HepG2 (cell line): ENCODE data around the gene ASGR1. TPM values are rescaled to one million over a fixed set of nuclear protein-coding genes. Genes with fewer than 3 reads are reported as not detected.
A peak's percentile ranks its signal among the peaks of the same experiment; 100 is the strongest.

ENCODE experiments used
- AHDC1 ChIP-seq: sonication (generic); formaldehyde crosslinking; IDR thresholded peaks from 2 replicates; pipeline ENCODE4 v1.5.1; 2020; ENCODE audit warnings: mild to moderate bottlenecking, missing genetic modification reagents, borderline replicate concordance
- AHR ChIP-seq: IDR thresholded peaks from 2 replicates; pipeline ENCODE4 v1.6.1; 2018; ENCODE audit warnings: missing genetic modification reagents, missing compliant biosample characterization
- DPF2 ChIP-seq: sonication (generic); formaldehyde crosslinking; IDR thresholded peaks from 2 replicates; pipeline ENCODE4 v1.4.0; 2020; ENCODE audit warnings: mild to moderate bottlenecking, low read depth, missing genetic modification reagents, borderline replicate concordance
- GRHL1 ChIP-seq: sonication (generic); formaldehyde crosslinking; conservative IDR thresholded peaks from 2 replicates; pipeline ENCODE4 v1.8.0; 2022; ENCODE audit warnings: missing genetic modification reagents
- HOMEZ ChIP-seq: IDR thresholded peaks from 2 replicates; pipeline ENCODE4 v1.6.1; 2016; ENCODE audit warnings: low read depth
- ZBTB3 ChIP-seq: sonication (generic); formaldehyde crosslinking; IDR thresholded peaks from 2 replicates; pipeline ENCODE4 v1.4.0; 2020; ENCODE audit warnings: low read depth, mild to moderate bottlenecking, moderate library complexity, missing genetic modification reagents, borderline replicate concordance
- ZNF407 ChIP-seq: sonication (generic); formaldehyde crosslinking; IDR thresholded peaks from one replicate; pipeline ENCODE4 v1.5.1; 2020; ENCODE audit warnings: mild to moderate bottlenecking, missing genetic modification reagents; ENCODE audit errors: not compliant biosample characterization
- polyA plus RNA-seq, 8 experiments: library from polyadenylated mRNA; depleted of rRNA in 3 of 8; stranded (reverse) in 7 of 8; unstranded in 1 of 8; fragments of >200 nt; fragmentation: Illumina TruSeq in 4 of 8; extraction: Trizol in 4 of 8; gene quantifications; 2 replicates each; pipeline versions ENCODE4 v1.2.1 to v1.2.3, GENCODE V29; 2011 to 2016; ENCODE audit warnings: low read depth in 4 of 8, missing spikeins in 1 of 8, mixed read lengths in 1 of 8; ENCODE audit not compliant: insufficient read depth in 1 of 8
- total RNA-seq, 5 experiments: library from RNA; depleted of rRNA; stranded (reverse); fragments of >200 nt; fragmentation: Illumina TruSeq; extraction: Trizol; gene quantifications; 2 replicates each; pipeline ENCODE4 v1.2.3, GENCODE V29; 2016; ENCODE audit warnings: low read depth in 1 of 5

ASGR1 gene
- total and polyA plus RNA-seq, 2 of the 13 experiments (the other 11 are each of a cell fraction or from before 2014, with no cell fraction given) = 353 to 796 TPM

- TF ChIP-seq AHDC1 (CRISPR knock-in tag) = peak; percentile 65; the same call in 1 of the 2 replicates
- TF ChIP-seq AHR (CRISPR knock-in tag) = peak; percentile 91; the same call in 1 of the 2 replicates
- TF ChIP-seq GRHL1 (CRISPR knock-in tag) = no peak
- peak; percentile 73; the same call in 1 of the 2 replicates for TF ChIP-seq DPF2
- peak; percentile 61 for TF ChIP-seq ZNF407
- TF ChIP-seq HOMEZ (CRISPR knock-in tag) = peak; percentile 99
- peak; percentile 84; the same call in 1 of the 2 replicates for TF ChIP-seq ZBTB3 (CRISPR knock-in tag)
These were observed 22.7 kb downstream of the ASGR1 start (continued) for GRCh38 chr17:7156342-7156940.
